ENCODE results near the gene DNAJA3. TPM values are rescaled to one million over a fixed set of nuclear protein-coding genes. Genes with fewer than 3 reads are reported as not detected.
A peak's percentile ranks its signal among the peaks of the same experiment; 100 is the strongest.

The DNAJA3 gene
- total and polyA plus RNA-seq, 9 of the 15 experiments (the other 6 are each of a cell fraction or from before 2014, with no cell fraction given): 8.1 to 105 (median 79.0) TPM

- TF ChIP-seq NCOA2 (IDR thresholded peaks at IDR 0.05; ENCODE audit: partially characterized antibody in 2 of 2): no peak
- TF ChIP-seq ZBTB33 (CRISPR knock-in tag; IDR thresholded peaks at IDR 0.05): peak; percentile 3; the same call in 1 of the 2 replicates
- TF ChIP-seq, protein P1, sequence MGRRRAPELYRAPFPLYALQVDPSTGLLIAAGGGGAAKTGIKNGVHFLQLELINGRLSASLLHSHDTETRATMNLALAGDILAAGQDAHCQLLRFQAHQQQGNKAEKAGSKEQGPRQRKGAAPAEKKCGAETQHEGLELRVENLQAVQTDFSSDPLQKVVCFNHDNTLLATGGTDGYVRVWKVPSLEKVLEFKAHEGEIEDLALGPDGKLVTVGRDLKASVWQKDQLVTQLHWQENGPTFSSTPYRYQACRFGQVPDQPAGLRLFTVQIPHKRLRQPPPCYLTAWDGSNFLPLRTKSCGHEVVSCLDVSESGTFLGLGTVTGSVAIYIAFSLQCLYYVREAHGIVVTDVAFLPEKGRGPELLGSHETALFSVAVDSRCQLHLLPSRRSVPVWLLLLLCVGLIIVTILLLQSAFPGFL (CRISPR knock-in tag; IDR thresholded peaks at IDR 0.05): no peak
- 0 out of 2 replicates have a peak, but pooled peaks have one; percentile 12 for TF ChIP-seq MXI1 (IDR thresholded peaks at IDR 0.05; ENCODE audit: low read depth, low read length)
- TF ChIP-seq, protein P2, sequence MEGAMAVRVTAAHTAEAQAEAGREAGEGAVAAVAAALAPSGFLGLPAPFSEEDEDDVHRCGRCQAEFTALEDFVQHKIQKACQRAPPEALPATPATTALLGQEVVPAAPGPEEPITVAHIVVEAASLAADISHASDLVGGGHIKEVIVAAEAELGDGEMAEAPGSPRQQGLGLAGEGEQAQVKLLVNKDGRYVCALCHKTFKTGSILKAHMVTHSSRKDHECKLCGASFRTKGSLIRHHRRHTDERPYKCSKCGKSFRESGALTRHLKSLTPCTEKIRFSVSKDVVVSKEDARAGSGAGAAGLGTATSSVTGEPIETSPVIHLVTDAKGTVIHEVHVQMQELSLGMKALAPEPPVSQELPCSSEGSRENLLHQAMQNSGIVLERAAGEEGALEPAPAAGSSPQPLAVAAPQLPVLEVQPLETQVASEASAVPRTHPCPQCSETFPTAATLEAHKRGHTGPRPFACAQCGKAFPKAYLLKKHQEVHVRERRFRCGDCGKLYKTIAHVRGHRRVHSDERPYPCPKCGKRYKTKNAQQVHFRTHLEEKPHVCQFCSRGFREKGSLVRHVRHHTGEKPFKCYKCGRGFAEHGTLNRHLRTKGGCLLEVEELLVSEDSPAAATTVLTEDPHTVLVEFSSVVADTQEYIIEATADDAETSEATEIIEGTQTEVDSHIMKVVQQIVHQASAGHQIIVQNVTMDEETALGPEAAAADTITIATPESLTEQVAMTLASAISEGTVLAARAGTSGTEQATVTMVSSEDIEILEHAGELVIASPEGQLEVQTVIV (CRISPR knock-in tag; IDR thresholded peaks at IDR 0.05; ENCODE audit: borderline replicate concordance): no peak
- TF ChIP-seq E2F1 (CRISPR knock-in tag; IDR thresholded peaks at IDR 0.05): no peak; the same call in 1 of the 2 replicates
- TF ChIP-seq RBBP5 (IDR thresholded peaks at IDR 0.05; ENCODE audit: borderline replicate concordance, insufficient read depth, low read length, poor library complexity, severe bottlenecking): peak; percentile 65
- TF ChIP-seq ZNF197 (CRISPR knock-in tag; IDR thresholded peaks at IDR 0.05; ENCODE audit: low read depth): no peak
- no peak for TF ChIP-seq BDP1 (IDR thresholded peaks at IDR 0.05; ENCODE audit: insufficient read depth, insufficient read length)
- TF ChIP-seq, protein P3, sequence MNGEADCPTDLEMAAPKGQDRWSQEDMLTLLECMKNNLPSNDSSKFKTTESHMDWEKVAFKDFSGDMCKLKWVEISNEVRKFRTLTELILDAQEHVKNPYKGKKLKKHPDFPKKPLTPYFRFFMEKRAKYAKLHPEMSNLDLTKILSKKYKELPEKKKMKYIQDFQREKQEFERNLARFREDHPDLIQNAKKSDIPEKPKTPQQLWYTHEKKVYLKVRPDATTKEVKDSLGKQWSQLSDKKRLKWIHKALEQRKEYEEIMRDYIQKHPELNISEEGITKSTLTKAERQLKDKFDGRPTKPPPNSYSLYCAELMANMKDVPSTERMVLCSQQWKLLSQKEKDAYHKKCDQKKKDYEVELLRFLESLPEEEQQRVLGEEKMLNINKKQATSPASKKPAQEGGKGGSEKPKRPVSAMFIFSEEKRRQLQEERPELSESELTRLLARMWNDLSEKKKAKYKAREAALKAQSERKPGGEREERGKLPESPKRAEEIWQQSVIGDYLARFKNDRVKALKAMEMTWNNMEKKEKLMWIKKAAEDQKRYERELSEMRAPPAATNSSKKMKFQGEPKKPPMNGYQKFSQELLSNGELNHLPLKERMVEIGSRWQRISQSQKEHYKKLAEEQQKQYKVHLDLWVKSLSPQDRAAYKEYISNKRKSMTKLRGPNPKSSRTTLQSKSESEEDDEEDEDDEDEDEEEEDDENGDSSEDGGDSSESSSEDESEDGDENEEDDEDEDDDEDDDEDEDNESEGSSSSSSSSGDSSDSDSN (IDR thresholded peaks at IDR 0.05; ENCODE audit: borderline replicate concordance in 1 of 2, low read depth in 2 of 2, low read length in 2 of 2): no peak
- TF ChIP-seq TBP (optimal IDR thresholded peaks at IDR 0.05; ENCODE audit: low read depth, low read length): no peak
- TF ChIP-seq, protein P4, sequence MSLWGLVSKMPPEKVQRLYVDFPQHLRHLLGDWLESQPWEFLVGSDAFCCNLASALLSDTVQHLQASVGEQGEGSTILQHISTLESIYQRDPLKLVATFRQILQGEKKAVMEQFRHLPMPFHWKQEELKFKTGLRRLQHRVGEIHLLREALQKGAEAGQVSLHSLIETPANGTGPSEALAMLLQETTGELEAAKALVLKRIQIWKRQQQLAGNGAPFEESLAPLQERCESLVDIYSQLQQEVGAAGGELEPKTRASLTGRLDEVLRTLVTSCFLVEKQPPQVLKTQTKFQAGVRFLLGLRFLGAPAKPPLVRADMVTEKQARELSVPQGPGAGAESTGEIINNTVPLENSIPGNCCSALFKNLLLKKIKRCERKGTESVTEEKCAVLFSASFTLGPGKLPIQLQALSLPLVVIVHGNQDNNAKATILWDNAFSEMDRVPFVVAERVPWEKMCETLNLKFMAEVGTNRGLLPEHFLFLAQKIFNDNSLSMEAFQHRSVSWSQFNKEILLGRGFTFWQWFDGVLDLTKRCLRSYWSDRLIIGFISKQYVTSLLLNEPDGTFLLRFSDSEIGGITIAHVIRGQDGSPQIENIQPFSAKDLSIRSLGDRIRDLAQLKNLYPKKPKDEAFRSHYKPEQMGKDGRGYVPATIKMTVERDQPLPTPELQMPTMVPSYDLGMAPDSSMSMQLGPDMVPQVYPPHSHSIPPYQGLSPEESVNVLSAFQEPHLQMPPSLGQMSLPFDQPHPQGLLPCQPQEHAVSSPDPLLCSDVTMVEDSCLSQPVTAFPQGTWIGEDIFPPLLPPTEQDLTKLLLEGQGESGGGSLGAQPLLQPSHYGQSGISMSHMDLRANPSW (CRISPR knock-in tag; IDR thresholded peaks at IDR 0.05): 0 out of 2 replicates have a peak, but pooled peaks have one; percentile 1
- TF ChIP-seq ELF4 (CRISPR knock-in tag; IDR thresholded peaks at IDR 0.05): no peak
Measured at GRCh38 chr16:4426021-4426684, 485 bp downstream of the DNAJA3 start (continued).
